Karpas-422 (cell line): ENCODE results near the gene LEMD2. TPM values are rescaled to one million over a fixed set of nuclear protein-coding genes. Genes with fewer than 3 reads are reported as not detected.

Source experiments
- DNase-seq: peaks from one replicate; pipeline ENCODE4 v3.0.0-alpha.2; 2015
- H2AFZ ChIP-seq: fragments of 200-600 bp; sonication (generic); 2 replicates; pipeline ENCODE4 v1.6.1; 2014; ENCODE audit warnings: antibody characterized with exemption, low read length, mixed read lengths
- H3K27ac ChIP-seq: fragments of 200-600 bp; sonication (generic); 2 replicates; pipeline ENCODE4 v1.5.1; 2014; ENCODE audit warnings: mild to moderate bottlenecking, low read length, moderate library complexity
- H3K27me3 ChIP-seq: fragments of 200-600 bp; sonication (generic); 2 replicates; pipeline ENCODE4 v1.6.1; 2014; ENCODE audit warnings: low read length, mixed read lengths
- H3K36me3 ChIP-seq: fragments of 200-600 bp; sonication (generic); 2 replicates; pipeline ENCODE4 v1.6.1; 2014; ENCODE audit warnings: low read length, mixed read lengths; ENCODE audit not compliant: insufficient read depth
- H3K4me1 ChIP-seq: fragments of 200-600 bp; sonication (generic); 2 replicates; pipeline ENCODE4 v1.6.1; 2014; ENCODE audit warnings: mild to moderate bottlenecking, low read length, mixed read lengths
- H3K4me2 ChIP-seq: fragments of 200-600 bp; sonication (generic); 2 replicates; pipeline ENCODE4 v1.6.1; 2014; ENCODE audit warnings: low read length, low read depth, mild to moderate bottlenecking; ENCODE audit not compliant: poor library complexity, severe bottlenecking
- H3K4me3 ChIP-seq: fragments of 200-600 bp; sonication (generic); 2 replicates; pipeline ENCODE4 v1.5.1; 2014; ENCODE audit warnings: mild to moderate bottlenecking, antibody characterized with exemption, low read length, mixed read lengths
- H3K79me2 ChIP-seq: fragments of 200-600 bp; sonication (generic); 2 replicates; pipeline ENCODE4 v1.6.1; 2014; ENCODE audit warnings: mild to moderate bottlenecking, low read length, mixed read lengths
- H3K9ac ChIP-seq: fragments of 200-600 bp; sonication (generic); 2 replicates; pipeline ENCODE4 v1.6.0; 2014; ENCODE audit warnings: low read length
- H3K9me2 ChIP-seq: fragments of 200-600 bp; sonication (generic), shearing (Covaris generic); replicated peaks from 2 replicates; pipeline ENCODE4 v1.6.0; 2014; ENCODE audit warnings: mild to moderate bottlenecking, low read length, moderate library complexity; ENCODE audit not compliant: insufficient read depth
- H3K9me3 ChIP-seq: fragments of 300-700, 200-600 bp; sonication (generic); 2 replicates; pipeline ENCODE4 v1.6.1; 2014; ENCODE audit warnings: low read length, mixed read lengths
- H4K20me1 ChIP-seq: fragments of 200-600 bp; sonication (generic); 2 replicates; pipeline ENCODE4 v1.6.1; 2014; ENCODE audit warnings: mild to moderate bottlenecking, antibody characterized with exemption, low read length, low read depth; ENCODE audit not compliant: insufficient read depth
- total RNA-seq: library from RNA; depleted of rRNA; stranded (reverse); fragments of >200 nt; shearing (Covaris generic); gene quantifications from 2 replicates; pipeline ENCODE4 v1.2.3, GENCODE V29; 2014; ENCODE audit warnings: low replicate concordance

Gene LEMD2
- total RNA-seq, 1 experiment from 2014 or later, result 32.8 TPM

DNA sequence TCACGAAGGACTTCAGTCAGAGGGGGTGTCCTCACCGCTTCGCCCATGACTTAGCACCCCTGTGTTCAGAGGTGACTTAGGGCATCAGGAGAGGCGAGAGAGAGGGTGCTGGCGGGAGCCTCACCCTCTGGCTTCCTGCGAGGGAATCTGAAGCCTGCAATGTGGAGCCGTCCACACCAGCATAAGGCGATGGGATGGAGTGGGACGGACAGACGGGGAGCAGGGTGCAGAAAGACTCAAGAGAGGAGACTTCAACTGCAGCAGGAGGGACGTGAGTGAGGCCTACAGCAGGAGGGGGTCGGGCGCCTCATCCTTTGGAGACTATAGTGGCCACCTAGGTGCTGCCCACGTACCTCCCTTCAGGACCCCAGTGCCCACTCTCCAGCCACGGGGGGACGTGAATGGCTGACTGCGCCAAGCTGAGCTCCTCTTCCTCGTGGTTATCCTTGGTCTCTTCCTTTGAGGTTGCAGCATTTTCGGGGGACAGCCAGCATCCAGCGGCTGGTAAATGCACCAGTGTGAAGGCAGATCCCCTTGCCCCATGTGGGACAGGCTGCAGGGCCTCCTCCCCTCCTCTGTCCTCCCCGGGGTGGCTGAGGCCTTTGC is 41.8 kb upstream of the LEMD2 start:
- H3K9me2 ChIP-seq, result no peaks in the 10 kb centered on the region
- no peaks in the 10 kb centered on the region for H3K4me1 ChIP-seq
- H3K79me2 ChIP-seq, result no peaks in the 10 kb centered on the region
- no peaks in the 10 kb centered on the region for H3K9me3 ChIP-seq
- no peaks in the 10 kb centered on the region for H3K27me3 ChIP-seq
- no peaks in the 10 kb centered on the region for H3K36me3 ChIP-seq
- no peak overlapping the region for H2AFZ ChIP-seq
- H3K9ac ChIP-seq, result no peak overlapping the region
- H3K4me2 ChIP-seq, result no peak overlapping the region
- no peak for DNase-seq
- 0 out of 2 replicates have a peak, but pooled peaks cover 4% of the 10 kb centered on the region for H4K20me1 ChIP-seq
- no peak overlapping the region for H3K4me3 ChIP-seq
- no peak overlapping the region for H3K27ac ChIP-seq

DNA sequence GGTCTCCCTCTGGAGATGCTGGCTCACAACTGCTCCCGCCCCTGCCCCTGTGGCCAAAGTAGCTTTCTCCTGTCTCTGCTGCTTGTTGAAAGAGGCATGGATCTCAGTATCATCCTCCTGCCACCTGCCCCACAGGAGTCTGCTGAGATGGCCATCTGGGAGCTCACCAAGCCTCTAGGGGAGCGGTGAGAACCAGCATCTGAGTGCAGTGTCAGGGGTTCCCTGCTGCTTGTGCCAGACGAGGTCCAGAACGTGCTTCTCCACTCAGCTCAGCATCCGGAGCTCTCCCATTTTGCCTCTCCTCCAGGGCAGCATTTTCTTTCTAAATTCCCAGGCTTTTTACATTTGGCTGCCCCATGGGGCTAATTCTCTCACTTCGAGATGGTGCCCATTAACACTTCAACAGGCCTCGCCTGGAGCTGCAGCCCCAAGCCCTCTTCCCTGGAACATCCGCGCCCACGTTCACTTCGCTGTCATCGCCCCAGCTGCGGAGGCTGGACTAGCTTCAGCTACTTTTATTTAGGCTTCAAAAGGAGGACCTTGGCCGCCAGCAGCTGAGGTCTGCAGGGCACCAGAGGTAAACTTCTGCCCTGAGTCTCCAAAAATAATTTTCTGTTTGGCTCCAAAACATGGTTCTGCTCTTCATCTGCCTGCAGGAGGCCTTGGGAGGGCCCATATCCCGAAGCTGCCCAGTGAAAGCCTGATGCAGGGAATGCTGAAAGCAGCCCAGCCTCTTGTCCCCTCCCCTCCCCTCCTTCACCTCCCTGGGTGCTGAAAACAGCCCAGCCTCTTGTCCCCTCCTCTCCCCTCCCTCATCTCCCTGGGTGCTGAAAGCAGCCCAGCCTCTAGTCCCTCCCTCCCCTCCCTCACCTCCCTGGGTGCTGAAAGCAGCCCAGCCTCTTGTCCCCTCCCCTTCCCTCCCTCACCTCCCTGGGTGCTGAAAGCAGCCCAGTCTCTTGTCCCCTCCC is 40.1 kb upstream of the LEMD2 start:
- H3K9ac ChIP-seq, result no peak overlapping the region

GRCh38 chr6:33828452-33828763 is 39.5 kb upstream of the LEMD2 start:
- H3K4me3 ChIP-seq, result no peak overlapping the region

More for the DNA sequence above, 40.1 kb upstream of the LEMD2 start:
- DNase-seq, result no peak
- H4K20me1 ChIP-seq, result 0 out of 2 replicates have a peak, but pooled peaks cover 4% of the 10 kb centered on the region
- H3K4me3 ChIP-seq, result no peak overlapping the region
- no peaks in the 10 kb centered on the region for H3K9me2 ChIP-seq
- H3K4me2 ChIP-seq, result no peak overlapping the region
- H3K27me3 ChIP-seq, result no peaks in the 10 kb centered on the region
- no peaks in the 10 kb centered on the region for H3K9me3 ChIP-seq
- H3K4me1 ChIP-seq, result no peaks in the 10 kb centered on the region
- H2AFZ ChIP-seq, result no peak overlapping the region
- no peaks in the 10 kb centered on the region for H3K79me2 ChIP-seq
- no peak overlapping the region for H3K27ac ChIP-seq
- H3K36me3 ChIP-seq, result no peaks in the 10 kb centered on the region

DNA sequence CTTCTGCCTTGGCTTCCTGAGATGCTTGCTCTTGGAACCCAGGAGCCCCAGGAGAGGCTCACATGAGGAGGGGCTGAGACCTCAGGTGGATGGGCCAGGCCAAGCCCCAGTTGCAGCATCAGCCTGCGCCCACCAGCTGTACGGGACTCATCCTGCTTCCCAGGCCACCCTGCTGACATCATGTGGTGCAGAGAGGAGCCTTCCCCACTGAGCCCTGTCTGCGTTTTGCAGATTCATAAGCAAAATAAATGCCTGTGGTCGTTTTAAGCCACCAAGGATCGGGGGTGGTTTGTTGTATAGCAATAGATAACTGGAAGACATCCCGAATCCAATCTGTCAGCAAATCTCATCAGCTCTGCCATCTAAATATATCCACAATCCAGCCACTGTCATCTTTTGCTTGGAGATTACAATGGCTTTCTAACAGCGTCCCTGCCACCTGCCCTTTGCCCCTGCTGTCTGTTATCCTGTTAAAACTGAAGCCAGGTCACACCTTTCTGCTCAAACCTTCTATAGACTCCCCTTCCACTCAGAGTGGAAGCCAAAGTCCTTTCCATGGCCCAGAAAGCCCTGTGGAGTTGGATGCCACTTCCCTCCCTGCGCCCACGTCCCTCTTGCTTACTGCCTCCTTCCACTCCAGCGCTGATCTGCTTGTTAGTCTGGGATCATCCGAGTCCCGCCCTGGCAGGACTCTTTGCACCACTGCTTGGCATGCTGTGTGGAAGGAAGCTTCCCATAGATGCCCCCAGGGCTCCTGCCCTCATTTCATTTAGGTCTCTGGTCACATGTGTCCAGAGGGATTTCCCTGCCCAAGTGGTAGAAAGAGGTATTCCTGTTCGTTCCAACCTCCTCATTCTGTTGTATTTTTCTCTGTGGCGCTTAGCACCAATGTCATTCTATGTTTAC is 38.9 kb upstream of the LEMD2 start:
- H3K4me1 ChIP-seq, result no peaks in the 10 kb centered on the region
- no peaks in the 10 kb centered on the region for H3K9me3 ChIP-seq
- no peak overlapping the region for H3K4me2 ChIP-seq
- no peak overlapping the region for H2AFZ ChIP-seq
- 0 out of 2 replicates have a peak, but pooled peaks cover 4% of the 10 kb centered on the region for H4K20me1 ChIP-seq
- H3K4me3 ChIP-seq, result no peak overlapping the region
- no peaks in the 10 kb centered on the region for H3K36me3 ChIP-seq
- H3K79me2 ChIP-seq, result no peaks in the 10 kb centered on the region
- H3K27me3 ChIP-seq, result no peaks in the 10 kb centered on the region
- no peak overlapping the region for H3K27ac ChIP-seq
- no peak overlapping the region for H3K9ac ChIP-seq
- no peak for DNase-seq
- no peaks in the 10 kb centered on the region for H3K9me2 ChIP-seq

More at GRCh38 chr6:33828452-33828763, 39.5 kb upstream of the LEMD2 start:
- Histone ChIP-seq H3K79me2 (no peaks in the 10 kb centered on the region), H3K9me2 (no peaks in the 10 kb centered on the region), H2AFZ (no peak overlapping the region), H4K20me1 (0 out of 2 replicates have a peak, but pooled peaks cover 4% of the 10 kb centered on the region), H3K36me3 (no peaks in the 10 kb centered on the region), H3K4me1 (no peaks in the 10 kb centered on the region), H3K4me2 (no peak overlapping the region), H3K9ac (no peak overlapping the region), H3K9me3 (no peaks in the 10 kb centered on the region), H3K27ac (no peak overlapping the region), H3K27me3 (no peaks in the 10 kb centered on the region)
- DNase-seq, result no peak

DNA sequence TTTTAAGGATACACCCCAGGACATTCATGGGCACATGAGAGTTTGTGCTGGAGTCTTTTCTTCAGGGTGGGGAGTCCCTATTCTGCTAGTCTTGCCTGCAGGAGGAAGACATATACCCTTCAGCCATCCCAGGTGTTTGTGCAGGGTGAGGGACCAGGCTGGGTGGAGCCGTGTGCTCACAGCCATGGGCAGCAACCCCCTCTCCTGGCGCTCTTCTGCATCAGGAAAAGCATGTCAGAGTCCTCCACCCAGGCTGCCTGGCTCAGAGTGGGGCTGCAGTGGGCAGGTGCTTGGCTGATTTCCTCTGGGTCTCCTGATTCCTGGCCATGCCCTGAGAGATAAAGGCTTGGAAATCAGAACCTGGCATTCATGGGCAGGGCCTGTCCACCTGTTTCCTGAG is 37.6 kb upstream of the LEMD2 start:
- peak; percentile 46 for DNase-seq
- no peaks in the 10 kb centered on the region for H3K9me3 ChIP-seq
- no peaks in the 10 kb centered on the region for H3K36me3 ChIP-seq
- H4K20me1 ChIP-seq, result 0 out of 2 replicates have a peak, but pooled peaks cover 7% of the 10 kb centered on the region
- H3K4me2 ChIP-seq, result no peak overlapping the region
- H3K27me3 ChIP-seq, result no peaks in the 10 kb centered on the region
- no peaks in the 10 kb centered on the region for H3K4me1 ChIP-seq
- no peaks in the 10 kb centered on the region for H3K9me2 ChIP-seq
- no peaks in the 10 kb centered on the region for H3K79me2 ChIP-seq
- H2AFZ ChIP-seq, result no peak overlapping the region
- H3K27ac ChIP-seq, result no peak overlapping the region
- H3K9ac ChIP-seq, result no peak overlapping the region
- no peak overlapping the region for H3K4me3 ChIP-seq

DNA sequence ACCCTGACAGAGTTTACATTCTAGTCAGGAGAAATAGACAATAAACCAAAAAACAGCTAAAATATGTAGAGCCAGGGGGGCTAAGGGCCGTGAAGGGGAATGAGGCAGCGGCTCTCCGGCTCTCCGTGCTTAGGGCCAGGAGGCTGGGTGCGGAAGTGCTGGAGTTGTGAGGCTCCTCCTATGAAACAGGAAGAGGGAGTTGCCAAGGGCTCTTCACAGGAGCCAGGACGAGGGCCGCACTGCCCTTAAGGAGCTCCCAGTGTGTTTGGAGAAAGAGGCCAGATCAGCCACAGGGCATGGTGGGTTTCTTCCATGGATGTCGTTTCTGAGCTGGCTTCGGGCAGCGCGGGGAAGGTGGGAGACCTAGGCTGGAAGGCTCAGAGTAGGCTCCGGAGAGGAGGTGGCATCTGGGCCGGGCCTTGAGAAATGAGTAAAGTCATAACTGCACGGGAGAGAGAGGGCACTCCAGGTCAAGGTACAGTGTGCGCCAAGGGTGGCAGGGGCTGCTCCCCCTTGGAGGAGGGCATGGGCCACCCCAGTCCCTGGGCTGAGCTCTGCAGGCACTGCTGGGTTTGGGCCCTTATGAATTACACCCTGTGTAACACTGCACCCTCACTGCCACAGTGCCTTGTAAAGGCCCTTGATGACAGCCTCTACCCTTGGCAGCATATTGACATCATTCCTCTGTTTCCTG is 35.7 kb upstream of the LEMD2 start:
- no peaks in the 10 kb centered on the region for H3K27me3 ChIP-seq
- no peak overlapping the region for H2AFZ ChIP-seq
- no peak overlapping the region for H3K27ac ChIP-seq
- H3K4me2 ChIP-seq, result no peak overlapping the region
- no peak overlapping the region for H3K4me3 ChIP-seq
- H3K9ac ChIP-seq, result no peak overlapping the region
- no peaks in the 10 kb centered on the region for H3K9me2 ChIP-seq
- H3K4me1 ChIP-seq, result no peaks in the 10 kb centered on the region
- DNase-seq, result no peak
- no peaks in the 10 kb centered on the region for H3K79me2 ChIP-seq
- no peaks in the 10 kb centered on the region for H3K9me3 ChIP-seq
- 0 out of 2 replicates have a peak, but pooled peaks cover 3% of the 10 kb centered on the region for H4K20me1 ChIP-seq
- no peaks in the 10 kb centered on the region for H3K36me3 ChIP-seq

- Histone ChIP-seq H3K9ac (no peak overlapping the region), H4K20me1 (0 out of 2 replicates have a peak, but pooled peaks cover 3% of the 10 kb centered on the region), H2AFZ (no peak overlapping the region), H3K9me2 (no peaks in the 10 kb centered on the region), H3K36me3 (no peaks in the 10 kb centered on the region), H3K27ac (no peak overlapping the region), H3K27me3 (no peaks in the 10 kb centered on the region), H3K79me2 (no peaks in the 10 kb centered on the region), H3K4me3 (no peak overlapping the region), H3K4me2 (no peak overlapping the region), H3K4me1 (no peaks in the 10 kb centered on the region), H3K9me3 (no peaks in the 10 kb centered on the region)
- no peak for DNase-seq
These were observed 34.9 kb upstream of the LEMD2 start for GRCh38 chr6:33823806-33824205.
